Fibroblast of mammary gland (primary cell): ENCODE data around the gene PKMYT1.

ENCODE experiments used
- DNase-seq: peaks from one replicate; pipeline ENCODE4 v3.0.0-alpha.2; 2010; ENCODE audit warnings: low read depth
- H3K4me3 ChIP-seq: 2 replicates; pipeline ENCODE4 v1.5.1; 2011; ENCODE audit warnings: low read depth, mild to moderate bottlenecking, low read length, moderate library complexity; ENCODE audit not compliant: control insufficient read depth
- CTCF ChIP-seq: conservative IDR thresholded peaks from 2 replicates; pipeline ENCODE4 v1.5.1; 2011; ENCODE audit warnings: low read depth, low read length, inconsistent platforms; ENCODE audit not compliant: control insufficient read depth, insufficient read depth

The PKMYT1 gene

DNA sequence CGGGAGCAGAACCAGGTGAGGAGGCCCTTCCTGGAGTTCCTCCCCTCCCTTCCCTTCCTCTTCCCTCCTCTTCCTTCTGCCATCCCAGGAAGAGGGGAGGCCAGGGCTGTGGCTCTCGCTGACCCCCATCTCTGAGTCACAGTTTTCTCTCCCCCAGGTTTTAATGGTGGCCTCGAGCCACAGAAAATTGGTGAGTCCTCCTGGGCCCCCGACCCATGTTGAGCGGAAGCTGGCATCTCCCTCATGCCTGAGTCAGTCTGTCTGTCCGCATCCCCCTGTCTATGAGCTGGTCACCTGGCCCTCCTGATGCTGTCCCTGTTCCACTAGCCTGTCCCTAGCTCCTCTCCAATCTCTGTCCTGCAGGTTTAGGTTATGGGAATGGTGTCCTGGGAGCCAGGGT lies 19.7 kb upstream of the PKMYT1 start:
- DNase-seq = no peak
- no peak for TF ChIP-seq CTCF
- no peak overlapping the region for H3K4me3 ChIP-seq

GRCh38 chr16:2996298-2996697 lies 16.1 kb upstream of the PKMYT1 start:
- TF ChIP-seq CTCF = no peak

DNA sequence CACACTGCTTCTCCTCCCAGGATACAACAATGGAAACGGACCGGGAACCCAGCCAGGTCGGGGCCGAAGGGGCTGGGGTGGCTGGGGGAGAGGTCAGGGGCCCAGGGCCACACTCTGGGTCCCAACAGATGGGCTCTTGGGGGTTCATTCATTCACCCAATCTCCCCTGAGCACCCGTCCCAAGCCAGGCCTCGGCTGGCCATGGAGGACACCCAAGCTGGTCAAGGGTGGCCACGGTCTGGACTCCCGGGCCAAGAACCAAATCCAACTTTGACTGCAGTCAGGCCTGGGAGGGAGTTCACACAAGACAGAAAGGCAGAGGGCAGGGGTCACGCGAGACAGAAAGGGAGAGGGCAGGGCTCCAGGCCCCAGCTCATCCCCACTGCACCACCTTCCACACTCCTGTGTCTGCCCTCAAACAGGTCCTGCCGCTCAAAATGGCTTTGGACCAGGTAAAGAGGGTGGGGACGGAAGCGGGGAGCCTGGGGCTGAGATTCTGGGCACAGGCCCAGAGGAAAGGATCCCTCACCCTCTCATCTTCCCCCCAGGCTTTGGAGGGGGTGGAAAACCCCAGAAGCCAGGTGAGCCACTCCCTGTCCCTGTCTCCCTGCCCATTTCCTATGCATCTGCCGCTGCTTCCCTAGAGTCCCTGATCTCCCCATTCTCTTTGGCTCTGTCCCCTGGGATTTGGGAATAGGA lies 12.3 kb upstream of the PKMYT1 start:
- DNase-seq = no peak
- no peak overlapping the region for H3K4me3 ChIP-seq
- no peak for TF ChIP-seq CTCF

More at GRCh38 chr16:2996298-2996697, 16.1 kb upstream of the PKMYT1 start:
- no peak for DNase-seq
- H3K4me3 ChIP-seq = no peak overlapping the region

- DNase-seq = no peak
- H3K4me3 ChIP-seq = no peak overlapping the region
- no peak for TF ChIP-seq CTCF
Observed at GRCh38 chr16:2991566-2992261, 11.5 kb upstream of the PKMYT1 start.

DNA sequence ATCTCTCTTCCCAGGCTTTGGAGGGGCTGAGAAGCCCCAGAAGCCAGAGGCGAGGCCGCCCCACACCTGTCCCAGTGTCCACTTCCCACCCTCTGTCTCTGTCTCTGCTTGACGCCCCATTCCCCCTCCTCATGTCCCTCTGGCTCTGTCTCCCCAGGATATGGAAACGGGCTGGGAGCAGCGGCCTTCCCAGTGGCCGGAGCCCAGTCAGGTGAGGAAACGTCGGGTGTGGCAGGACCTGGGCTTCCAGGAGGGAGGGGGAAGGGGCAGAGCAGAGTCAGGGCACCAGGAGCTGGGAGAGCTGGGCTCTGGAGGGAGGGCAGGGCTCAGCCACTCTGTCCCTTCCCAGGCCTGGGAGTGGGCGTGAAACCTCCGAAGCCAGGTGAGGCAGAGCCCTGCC lies 10.6 kb upstream of the PKMYT1 start:
- DNase-seq = no peak
- no peak for TF ChIP-seq CTCF
- H3K4me3 ChIP-seq = no peak overlapping the region

GRCh38 chr16:2988590-2989099 lies 8.4 kb upstream of the PKMYT1 start:
- no peak for TF ChIP-seq CTCF
- no peak overlapping the region for H3K4me3 ChIP-seq
- no peak for DNase-seq
